C4-2B (cell line): ENCODE measurements around the gene EPHA1.

Experiments used
- CTCF ChIP-seq: fragments of 450-650 bp; conservative IDR thresholded peaks from 2 replicates; pipeline ENCODE4 v1.5.1; 2017; ENCODE audit warnings: mild to moderate bottlenecking
- ZFX ChIP-seq: fragments of 450-650 bp; IDR thresholded peaks from 2 replicates; pipeline ENCODE4 v1.6.1; 2017

GRCh38 chr7:143376396-143376795 lies 32.3 kb downstream of the EPHA1 start:
- TF ChIP-seq CTCF (no peak), ZFX (no peak)
